Body of pancreas (tissue), 4 donors: ENCODE measurements around the gene ZFAND3.

Experiments
- POLR2A ChIP-seq, 3 donors: fragments of 450-650 bp; IDR thresholded peaks; one replicate each; pipeline ENCODE4 v1.6.1; 2016; ENCODE audit warnings: antibody characterized with exemption in 3 of 3, mild to moderate bottlenecking in 2 of 3
- TF ChIP-seq, protein P1 (sequence below), 7 experiments: fragments of 450-650 bp in 4 of 7; fragments of 200-600 bp in 3 of 7; sonication (generic) in 3 of 7; IDR thresholded peaks; one replicate each; pipeline ENCODE4 v1.5.1; 2016 to 2019; ENCODE audit warnings: antibody characterized with exemption in 7 of 7

DNA sequence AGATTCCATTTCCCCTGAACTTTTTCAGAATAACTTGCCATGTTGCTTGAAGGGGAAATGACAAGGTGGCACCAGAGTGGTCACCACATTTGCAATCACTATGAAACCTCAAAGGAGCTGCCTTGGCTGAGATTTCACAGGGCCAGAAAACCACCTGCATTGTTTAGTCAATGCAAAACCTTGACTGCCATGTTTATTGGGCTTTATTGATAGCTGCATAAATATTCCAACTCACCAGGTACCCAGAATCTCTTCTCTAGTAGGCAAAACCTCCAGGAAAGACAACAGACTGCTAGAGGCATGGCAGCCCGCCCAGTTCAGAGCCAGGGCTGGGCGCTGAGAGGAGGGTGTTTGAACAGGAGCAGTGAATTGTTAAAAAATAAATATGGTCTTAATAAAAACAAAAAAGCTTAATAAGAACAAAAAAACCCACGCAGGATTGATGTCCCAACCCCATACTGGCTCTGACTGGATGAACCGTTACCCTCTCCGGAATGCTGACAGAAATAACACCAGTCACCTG lies 375.6 kb downstream of the ZFAND3 start:
- TF ChIP-seq, protein P1, sequence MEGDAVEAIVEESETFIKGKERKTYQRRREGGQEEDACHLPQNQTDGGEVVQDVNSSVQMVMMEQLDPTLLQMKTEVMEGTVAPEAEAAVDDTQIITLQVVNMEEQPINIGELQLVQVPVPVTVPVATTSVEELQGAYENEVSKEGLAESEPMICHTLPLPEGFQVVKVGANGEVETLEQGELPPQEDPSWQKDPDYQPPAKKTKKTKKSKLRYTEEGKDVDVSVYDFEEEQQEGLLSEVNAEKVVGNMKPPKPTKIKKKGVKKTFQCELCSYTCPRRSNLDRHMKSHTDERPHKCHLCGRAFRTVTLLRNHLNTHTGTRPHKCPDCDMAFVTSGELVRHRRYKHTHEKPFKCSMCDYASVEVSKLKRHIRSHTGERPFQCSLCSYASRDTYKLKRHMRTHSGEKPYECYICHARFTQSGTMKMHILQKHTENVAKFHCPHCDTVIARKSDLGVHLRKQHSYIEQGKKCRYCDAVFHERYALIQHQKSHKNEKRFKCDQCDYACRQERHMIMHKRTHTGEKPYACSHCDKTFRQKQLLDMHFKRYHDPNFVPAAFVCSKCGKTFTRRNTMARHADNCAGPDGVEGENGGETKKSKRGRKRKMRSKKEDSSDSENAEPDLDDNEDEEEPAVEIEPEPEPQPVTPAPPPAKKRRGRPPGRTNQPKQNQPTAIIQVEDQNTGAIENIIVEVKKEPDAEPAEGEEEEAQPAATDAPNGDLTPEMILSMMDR (IDR thresholded peaks at IDR 0.05): no peak
- no peak for TF ChIP-seq POLR2A (IDR thresholded peaks at IDR 0.05)
